Epithelial cell of esophagus (primary cell): Measurements from ENCODE around the gene ATG4D.

ENCODE experiments used
- DNase-seq: peaks from one replicate; pipeline ENCODE4 v3.0.0; 2010; ENCODE audit warnings: low read depth
- H3K4me3 ChIP-seq: 2 replicates; pipeline ENCODE4 v1.5.1; 2011; ENCODE audit warnings: mild to moderate bottlenecking, low read length, control low read depth
- TF ChIP-seq, protein P1 (sequence below): IDR thresholded peaks from 2 replicates; pipeline ENCODE4 v1.5.1; 2011; ENCODE audit warnings: low read depth, mild to moderate bottlenecking, low read length, control low read depth, inconsistent platforms; ENCODE audit not compliant: insufficient read depth; ENCODE audit errors: missing control alignments

The ATG4D gene

DNA sequence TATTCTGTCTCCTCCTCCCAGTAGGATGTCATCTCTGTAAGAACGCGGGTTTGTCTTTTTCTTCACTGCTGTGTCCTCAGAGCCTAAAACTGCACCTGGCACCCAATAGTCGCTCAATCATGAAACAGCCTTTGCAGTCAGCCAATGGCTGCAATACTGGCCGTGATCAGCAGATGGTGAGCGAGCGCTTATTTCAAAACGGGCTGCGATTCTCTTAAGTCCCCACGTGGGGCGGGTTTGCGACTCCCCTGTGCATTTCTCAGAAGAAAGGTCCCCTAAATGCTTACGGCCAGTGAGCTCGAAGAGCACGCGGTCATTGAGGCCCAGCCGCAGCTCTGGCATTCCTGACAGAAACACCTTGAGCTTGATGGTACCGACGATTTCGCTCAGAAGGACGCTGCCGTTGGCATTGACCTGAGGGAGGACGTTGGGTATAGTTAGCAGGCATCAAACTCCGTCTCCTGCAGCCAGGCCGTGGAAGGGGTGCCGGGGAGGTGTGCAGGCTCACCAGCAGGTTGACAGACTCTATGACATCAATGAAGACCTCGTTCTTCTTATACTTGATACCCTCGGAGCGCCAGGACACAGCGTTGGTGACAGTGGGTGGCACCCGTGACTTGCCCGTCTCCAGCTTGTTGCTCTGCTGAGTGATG is 37.4 kb downstream of the ATG4D start:
- no peak overlapping the region for H3K4me3 ChIP-seq
- DNase-seq = peak; percentile 93
- TF ChIP-seq, protein P1, sequence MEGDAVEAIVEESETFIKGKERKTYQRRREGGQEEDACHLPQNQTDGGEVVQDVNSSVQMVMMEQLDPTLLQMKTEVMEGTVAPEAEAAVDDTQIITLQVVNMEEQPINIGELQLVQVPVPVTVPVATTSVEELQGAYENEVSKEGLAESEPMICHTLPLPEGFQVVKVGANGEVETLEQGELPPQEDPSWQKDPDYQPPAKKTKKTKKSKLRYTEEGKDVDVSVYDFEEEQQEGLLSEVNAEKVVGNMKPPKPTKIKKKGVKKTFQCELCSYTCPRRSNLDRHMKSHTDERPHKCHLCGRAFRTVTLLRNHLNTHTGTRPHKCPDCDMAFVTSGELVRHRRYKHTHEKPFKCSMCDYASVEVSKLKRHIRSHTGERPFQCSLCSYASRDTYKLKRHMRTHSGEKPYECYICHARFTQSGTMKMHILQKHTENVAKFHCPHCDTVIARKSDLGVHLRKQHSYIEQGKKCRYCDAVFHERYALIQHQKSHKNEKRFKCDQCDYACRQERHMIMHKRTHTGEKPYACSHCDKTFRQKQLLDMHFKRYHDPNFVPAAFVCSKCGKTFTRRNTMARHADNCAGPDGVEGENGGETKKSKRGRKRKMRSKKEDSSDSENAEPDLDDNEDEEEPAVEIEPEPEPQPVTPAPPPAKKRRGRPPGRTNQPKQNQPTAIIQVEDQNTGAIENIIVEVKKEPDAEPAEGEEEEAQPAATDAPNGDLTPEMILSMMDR = peak; percentile 99

DNA sequence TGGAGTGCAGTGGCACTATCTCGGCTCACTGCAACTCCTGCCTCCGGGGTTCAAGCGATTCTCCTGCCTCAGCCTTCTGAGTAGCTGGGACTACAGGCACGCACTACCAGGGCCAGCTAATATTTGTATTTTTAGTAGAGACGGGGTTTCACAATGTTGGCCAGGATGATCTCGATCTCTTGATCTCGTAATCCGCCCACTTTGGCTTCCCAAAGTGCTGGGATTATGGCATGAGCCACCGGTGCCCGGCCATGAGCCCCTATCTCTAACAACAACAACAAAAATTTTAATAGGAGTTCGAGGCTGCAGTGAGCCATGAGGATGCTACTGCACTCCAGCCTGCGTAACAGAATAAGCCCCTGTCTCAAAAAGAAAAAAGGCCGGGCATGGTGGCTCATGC is 38.4 kb downstream of the ATG4D start:
- TF ChIP-seq, protein P1 = no peak
- no peak overlapping the region for H3K4me3 ChIP-seq
- no peak for DNase-seq

DNA sequence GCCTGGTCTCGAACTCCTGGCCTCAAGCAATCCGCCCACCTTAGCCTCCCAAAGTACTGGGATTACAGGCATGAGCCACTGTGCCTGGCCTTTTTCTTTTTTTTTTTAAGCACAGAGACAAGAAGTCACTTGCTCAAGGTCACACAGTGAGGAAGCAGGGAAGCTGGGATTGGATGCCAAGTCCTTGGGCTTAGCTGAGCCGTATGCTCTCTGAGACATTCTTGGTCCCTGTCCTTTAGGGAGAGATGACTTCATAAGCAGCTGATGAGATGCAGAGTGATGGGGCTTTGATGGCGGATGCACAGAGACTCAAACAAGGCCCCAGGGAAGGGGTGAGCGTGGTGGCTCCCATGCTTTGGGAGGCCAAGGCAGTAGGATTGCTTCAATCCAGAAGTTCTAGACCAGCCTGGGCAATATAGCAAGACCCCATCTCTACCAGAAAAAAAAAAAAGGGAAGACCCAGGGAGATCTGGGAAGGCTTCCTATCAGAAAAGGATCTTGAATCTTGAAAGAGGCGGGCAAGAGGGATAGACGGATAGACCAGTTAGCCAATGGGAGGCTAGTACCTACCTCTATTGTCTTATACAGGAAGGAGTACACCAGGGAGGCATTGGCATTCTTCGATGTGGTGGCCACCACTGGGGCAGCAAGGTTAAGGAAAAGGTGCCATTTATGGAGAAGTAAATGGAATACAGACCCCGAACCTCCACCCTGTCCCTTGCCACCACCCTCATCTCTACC is 39.5 kb downstream of the ATG4D start:
- H3K4me3 ChIP-seq = no peak overlapping the region
- DNase-seq = no peak
- TF ChIP-seq, protein P1 = no peak

DNA sequence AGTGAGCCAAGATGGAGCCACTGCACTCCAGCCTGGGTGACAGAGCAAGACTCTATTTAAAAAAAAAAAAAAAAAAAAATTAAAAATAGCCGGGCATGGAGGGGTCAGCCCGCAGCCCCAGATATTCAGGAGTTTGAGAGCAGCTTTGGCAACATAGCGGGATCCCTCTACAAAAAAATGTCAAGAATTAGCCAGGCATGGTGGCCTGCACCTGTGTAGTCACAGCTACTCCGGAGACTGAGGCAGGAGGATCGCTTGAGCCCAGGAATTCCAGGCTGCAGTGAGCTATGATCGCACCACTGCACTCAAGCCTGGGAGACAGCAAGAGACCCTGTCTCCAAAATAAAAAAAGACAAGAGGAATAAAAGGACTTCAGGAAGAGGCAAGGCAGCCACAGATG is 42.7 kb downstream of the ATG4D start:
- TF ChIP-seq, protein P1 = no peak
- DNase-seq = no peak
- peak overlapping the region; percentile 80 for H3K4me3 ChIP-seq

DNA sequence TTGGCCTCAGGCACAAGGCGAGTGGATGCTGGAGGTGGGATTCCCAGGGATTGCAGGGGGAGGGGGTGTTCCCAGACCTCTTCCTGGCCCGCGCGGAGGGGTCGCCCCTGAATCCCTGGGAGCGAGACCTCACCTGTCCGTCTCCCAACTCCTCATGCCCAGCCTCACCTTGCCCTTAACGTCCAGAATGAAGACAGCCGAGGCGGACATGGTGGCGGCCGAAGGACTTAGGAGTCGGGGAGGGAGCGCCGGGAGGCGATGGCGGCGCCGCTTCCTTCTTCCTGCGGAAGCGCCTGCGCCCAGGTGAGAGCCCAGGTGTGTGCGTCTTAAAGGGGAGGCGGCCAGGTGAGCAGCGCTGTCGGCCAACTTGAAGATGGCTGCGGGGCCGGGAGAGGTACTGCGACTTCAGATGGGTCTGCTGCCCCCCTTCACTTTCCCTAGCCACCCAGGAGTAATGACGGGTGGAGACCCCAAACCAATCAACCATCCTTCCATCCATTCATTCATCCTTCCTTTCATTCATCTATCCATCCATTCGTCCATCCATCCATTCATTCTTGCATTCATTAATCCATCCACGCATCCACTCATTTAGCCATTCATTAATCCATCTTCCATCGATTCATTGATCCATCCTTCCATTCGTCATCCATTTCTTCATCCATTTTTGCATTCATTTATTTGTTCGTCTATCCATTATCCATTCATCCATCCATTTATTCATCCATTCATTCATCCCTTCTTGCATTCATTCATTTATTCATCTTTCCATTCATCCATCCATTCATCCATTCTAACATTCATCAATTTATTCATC is 43.5 kb downstream of the ATG4D start, which contains the start of gene AP1M2:
Gene AP1M2, minus strand, starts transcription at position 291 of the 817 bp plus-strand sequence. Its CDS starts 81 bp downstream, at position 210.
- H3K4me3 ChIP-seq = peak within 1 kb of the TSS; percentile 80
- peak; percentile 86 for DNase-seq
- TF ChIP-seq, protein P1 = no peak

DNA sequence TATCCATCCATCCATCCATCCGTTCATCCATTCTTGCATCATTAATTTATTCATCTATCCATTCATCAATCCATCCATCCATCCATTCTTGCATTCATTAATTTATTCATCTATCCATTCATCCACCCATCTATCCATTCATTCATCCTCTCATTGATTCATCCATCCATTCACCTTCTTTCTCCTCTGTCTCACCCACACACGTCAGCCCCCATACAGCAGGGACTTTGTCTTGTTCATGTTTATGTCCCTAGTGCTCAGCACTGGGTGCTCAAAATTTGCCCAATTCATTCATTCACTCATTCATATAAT is 44.1 kb downstream of the ATG4D start:
- TF ChIP-seq, protein P1 = no peak
- no peak for DNase-seq
- H3K4me3 ChIP-seq = no peak overlapping the region
